HUDEP-2 (cell line): Measurements from ENCODE around the gene NRXN2.

Experiments
- DNase-seq, 76 experiments: peaks; one replicate each; lab custom pipeline; 2025; ENCODE audit not compliant: unreplicated experiment in 76 of 76; lab: John Stamatoyannopoulos, UW

Gene NRXN2

DNA sequence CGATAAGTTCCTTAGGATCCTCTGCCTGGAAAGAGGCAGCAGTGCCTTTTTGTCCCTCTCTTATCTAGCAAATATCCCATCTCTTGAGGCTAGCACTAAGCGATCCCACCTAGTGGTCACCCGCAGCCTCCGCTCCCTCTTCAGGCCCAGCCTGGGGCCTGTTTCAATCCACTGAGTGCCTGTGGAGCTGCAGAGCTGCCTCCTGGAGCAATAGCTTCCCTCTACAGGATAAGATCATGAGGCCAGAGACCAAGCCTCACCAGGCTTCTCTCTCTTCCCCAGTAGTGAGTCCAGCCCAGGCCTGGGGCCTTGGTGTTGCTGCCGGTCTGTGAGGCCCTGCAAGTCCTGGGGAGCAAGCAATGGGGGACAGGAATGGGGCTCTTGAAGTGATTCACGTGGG, 66.1 kb downstream of the NRXN2 start:
- no peak for DNase-seq

DNA sequence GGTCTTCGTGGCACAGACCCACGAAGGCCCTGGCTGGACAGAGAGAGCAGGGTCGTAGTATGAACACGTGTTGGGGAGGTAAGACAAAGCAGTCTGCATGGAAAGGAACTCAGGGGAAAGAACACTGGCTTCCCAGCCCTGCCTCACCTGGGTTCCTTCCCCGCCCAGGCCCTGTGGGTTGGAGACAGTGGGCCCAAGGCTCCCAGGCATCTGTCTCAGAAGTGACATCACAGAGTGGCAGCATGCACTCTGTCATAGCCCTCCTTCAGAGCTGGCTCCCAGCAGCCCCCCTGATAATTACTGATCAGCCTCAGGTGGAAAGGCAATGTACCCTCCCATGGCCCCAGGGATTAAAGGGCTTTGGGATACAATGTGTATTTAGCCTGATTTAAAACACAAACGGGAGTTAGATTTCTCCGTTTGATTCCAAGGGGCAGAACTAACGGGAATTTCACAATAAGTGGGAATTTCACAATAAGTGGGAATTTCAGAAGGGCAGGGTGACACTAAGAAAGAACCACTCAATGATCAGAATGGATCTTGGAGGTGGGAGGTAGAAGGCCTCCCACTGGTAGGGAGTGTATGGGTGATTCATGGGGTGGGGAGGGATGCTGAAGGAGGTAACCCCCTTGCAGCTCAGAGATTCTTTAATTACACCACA, 66.9 kb downstream of the NRXN2 start:
- DNase-seq: no peak

DNA sequence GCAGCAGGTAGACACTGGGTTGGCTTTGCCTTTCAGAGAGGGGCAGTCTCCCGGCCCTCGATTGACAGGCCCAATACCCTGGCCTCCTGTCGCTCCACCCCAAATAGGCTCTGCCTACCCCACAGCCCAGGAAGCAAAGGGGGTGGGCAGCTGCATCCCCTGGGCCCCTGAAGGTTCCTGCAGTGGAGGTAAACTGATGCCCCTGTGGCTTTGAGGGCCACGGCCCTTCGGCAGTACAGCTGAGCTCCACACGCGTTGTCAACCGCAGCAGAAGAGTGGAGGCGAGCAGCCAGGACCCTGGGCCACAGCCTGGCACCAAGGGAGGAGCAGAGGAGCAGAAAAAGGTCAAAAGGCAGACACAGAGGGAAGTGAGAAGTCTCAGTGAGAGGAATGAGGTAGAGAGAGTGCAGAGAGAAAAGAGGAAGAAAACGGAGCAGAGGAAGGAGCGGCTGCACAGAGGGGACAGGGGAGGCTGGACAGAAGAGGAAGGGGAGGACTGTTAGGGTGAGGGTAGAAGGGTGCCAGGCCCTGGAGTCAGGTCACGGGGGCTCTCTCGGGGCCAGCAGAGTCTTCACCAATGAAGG, 67.9 kb downstream of the NRXN2 start:
- DNase-seq: no peak

DNA sequence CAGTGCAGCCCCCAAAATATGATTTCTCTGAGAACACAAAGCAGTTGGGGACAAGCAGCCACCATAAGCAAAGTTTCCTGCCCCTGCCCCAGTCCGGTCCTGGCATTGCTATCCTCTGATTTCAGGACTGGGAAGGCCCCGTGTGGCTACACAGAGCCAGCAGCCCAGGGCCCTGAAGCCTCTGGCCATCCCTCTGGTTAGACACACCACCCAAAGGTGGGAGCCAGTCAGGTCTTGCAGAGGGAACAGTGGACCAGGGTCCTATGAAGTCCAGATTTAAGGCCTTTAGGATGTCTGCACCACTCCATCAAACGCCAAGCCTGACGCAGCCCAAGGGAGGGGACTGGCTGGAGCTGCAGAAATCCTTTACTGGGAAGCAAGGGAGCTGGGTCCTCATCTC, 68.6 kb downstream of the NRXN2 start:
- DNase-seq: no peak

DNA sequence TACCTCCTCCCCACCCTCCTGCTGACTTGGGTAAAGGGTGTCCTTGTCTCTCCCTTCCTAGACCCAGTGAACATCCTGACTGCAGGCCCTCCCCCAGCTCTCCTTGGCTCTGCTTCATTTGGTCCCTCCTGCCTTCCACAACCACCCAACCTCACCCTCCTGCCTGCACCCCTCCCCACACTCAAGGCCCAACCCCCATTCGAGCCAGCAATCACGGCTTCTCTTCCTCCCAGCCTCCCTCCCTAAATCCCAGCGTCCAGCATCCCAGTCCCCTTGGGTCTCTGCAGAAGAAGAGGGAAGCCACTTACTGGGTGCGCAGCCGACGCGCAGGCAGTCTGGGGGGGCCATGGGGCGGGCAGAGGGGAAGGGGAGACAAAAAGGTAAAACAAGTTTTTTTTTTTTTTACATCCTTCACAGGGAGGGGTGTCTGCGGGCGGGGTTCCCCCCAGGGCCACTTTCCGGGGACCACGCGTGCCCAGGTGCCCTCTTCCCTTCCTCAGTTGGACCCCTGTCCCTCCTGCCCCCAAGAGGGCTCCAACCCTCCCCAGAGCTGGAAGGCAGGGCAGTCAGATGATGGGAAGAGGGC, 69.5 kb downstream of the NRXN2 start:
- no peak for DNase-seq

DNA sequence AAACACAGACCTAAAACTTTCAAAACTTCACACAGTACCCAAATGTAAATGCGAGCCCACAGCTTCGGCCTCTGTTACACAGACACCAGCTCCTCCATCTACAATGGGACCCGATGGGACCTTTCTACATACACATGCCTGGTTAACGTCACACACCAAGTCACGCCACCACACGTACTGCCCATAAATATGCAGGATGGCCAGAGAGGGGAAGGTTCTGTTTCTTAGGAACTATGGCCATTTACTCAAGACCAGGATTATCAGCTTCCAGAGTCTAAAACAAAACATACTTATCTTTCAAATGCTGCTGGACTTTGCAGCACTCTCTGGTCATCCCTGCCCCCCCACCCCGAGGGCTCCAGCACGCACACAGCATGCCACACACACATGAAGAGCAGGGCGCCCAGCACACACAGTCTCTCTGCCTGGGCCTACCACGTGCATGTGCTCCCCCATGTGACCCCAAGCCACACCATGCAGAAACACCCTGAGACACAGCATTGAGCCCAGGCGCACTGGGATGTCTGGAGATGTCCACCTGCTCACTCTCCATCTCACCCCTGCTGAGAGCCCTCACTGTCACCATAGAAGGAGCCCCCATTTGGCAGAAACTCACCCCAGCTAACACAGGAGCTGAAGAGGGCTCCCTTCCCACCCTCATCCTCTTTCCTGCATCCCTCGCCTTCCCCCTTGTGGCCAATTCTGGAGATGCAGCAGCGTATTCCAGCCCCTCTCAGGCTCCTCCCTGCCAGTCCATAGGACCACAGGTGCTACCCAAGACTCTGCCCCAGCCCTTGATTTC, 70.2 kb downstream of the NRXN2 start:
- peak in 52 of 76 experiments; percentile 5 to 77 (median 51) for DNase-seq

DNA sequence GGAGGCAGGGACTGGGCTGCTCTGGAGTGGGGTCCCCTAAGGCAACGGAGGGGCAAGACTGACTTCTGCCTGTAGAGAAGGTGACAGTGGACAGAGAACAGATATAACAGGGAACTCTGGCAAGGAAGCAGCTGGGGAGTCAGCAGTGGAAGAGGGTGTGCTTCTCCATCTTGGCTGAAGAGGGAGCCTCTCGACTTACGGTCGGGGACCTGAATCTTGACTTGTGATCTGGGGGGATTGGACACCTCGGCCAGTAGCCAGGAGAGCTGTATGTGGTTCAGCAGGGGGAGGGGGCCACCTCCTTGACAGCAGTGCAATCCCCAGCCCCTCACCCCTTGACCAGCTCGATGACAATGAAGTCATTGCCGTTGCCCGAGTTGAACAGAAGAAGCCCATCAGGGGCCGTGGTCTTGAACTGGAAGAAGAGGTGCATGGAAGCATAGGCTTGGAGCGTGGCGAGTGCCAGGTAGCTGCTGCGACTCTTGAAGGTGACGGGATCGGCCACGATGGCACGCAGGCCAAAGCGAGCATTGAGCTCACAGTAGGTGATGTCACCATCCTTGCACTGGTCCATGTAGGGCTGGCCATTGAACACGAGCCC, 72.0 kb downstream of the NRXN2 start:
- peak in 3 of 76 experiments; percentile 16 to 21 (median 16) for DNase-seq

DNA sequence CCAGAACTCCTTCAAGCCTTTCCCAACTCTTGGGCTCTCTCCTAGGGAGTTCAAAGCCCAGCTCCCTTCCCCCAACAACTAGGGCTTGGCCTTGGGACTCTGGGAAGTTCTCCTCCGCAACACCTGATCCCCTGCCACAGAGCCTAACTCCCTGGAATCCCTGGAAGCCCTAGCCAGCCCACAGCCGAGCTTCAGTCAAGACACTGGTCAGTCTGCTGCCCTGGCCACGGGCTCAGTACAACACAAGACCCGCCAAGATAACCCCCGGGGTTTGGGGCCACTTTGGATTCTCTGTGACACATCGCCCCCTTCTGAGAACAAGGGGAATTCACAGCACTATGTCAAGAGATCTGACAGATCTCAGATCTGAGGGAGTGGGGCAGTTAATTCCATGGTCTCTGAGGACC, 73.7 kb downstream of the NRXN2 start:
- DNase-seq: peak in 3 of 76 experiments; percentile 8 to 30 (median 10)

DNA sequence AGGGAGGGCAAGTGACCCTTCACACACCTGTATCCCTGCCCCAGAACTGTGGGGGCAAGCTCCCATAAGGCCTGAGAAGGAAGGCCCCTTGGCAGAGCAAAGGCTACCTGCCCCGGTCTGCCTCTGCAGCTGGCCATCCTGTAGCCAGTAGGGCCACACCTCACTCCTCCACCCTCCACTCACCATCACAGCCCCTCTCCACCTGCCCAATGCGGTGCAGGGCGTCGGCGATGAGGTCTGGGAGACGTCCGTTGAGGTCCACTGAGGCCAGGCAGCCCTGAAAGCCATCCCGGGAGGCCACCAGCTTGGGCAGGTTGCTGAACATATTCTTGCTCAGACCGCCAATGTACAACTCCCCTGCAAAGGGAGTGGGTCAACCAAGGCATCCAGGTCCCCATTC, 74.4 kb downstream of the NRXN2 start:
- no peak for DNase-seq

DNA sequence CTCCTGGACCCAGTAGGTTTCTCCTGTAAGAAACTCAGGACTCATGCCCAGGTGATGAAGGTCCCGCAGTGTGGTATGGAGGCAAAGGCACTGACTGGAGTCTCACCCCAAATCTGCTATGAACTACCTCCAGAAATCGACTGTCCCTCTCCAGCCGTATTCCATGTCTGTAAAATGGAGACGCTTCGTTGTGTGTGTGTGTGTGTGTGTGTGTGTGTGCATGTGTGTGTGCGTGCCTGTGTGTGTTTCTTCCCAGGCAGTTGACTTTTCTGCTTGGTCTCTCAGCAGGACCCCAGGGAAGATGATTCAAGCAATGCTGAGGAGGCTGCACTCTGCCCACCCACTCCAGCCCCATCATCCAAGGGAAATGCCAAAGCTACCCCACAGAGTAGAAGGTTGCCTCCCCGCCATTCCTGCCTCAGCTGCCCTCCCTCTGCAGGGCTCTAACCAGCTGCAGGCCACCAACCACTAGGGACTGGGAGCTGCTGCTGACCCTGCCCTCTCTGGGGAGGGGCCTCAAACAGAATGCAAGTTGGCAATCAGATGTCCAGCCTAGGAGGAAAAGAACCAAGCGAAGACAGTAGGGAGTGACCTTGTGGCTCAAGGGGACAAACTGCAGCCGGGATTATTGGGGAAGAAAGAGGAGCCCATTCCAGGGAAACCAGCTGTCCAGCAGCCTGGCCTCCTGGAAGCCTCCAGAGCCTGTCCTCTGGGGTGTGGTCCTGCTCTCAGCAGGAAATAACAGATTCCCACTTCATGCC, 75.8 kb downstream of the NRXN2 start:
- DNase-seq: no peak

DNA sequence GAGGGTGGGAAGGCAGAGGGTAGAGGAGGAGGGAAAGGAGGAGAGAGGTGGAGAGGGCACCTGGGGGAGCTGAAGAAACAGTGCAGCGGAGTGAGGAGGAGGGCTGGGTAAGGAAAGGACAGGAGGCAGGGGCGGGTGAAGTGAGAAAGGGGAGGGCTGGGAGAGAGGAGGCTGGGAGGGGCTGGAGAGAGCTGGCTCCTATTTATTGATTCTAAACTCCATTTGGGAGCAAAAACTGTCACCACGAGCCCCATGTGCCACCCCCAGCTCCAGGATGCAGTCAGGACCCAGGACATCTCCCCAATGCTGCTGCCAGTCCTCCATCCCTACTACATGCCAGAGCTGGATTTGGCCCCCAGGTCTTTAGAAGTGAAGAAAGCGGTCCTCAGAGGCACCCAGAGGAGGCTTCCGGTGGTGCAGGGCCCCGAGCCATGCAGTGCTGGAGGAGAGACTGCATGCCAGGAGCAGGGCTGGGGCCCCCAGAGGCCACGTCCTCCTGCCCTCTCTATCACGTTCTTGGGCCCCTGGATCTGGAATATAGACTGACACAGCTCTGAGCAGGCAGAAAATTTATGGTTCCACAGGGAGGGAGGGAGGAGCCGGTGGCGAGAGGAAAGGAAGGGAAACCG, 78.2 kb downstream of the NRXN2 start:
- peak in 1 of 76 experiments; percentile 15 for DNase-seq

DNA sequence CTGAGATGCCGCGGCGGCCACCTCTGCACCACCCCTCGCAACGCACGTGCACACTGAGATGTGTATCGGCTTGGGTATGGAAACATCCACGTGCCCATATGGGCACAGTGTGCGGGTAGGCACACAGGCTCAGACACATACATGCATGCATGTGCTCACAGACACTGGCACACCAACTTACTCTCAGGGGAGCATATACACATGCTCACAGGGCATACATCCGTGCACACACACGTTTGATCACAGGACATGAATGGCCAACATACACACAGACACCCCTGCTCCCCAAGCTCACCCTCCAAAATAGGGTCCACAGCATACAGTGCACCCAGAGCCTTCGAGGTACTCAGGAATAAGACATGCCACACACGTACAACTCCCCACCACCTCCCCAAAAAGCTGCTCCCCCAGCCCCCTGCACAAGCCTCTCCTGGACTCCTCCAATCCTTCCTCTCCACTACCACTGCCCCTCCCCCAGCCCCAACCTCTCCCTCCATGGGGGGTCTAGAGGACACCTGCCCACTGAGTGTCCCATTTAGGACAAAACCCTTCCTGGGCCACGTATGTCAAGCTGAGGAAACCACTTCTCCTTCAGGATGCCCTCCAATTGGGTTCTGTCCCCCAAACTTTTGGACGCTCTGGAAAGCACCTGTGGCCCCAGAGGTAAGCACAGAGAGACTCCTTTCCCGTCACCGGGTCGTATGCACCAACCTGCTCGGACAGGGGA, 78.9 kb downstream of the NRXN2 start:
- no peak for DNase-seq

DNA sequence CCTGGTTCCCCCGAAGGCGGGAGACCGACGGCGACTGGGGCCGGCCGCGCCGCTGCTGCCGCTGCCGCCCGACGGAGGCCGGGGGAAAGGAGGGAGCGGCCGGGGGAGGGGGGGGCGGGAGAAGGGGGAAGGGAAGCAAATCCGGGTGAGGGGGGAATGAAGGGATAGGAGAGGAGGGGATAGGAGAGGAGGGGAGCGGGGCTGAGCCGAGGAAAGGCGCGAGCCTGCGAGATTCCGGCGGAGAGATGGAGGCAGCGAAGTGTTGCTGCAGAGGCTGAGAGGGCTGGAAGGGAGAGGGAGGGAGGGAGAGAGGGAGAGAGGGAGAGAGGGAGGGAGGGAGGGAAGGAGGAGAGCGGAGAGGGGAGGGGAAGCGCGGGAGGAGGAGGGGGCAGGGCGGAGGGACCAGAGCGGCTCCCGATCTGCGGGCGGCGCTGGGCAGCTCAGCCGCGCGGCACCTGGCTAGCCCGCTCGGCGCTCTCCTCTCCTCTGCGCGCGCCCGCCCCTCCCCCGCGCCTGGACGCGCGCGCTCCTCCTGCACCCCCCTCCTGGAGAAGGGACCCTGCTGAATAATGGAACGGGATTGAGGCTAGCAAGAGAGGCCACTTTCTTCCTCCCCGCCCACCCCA, 79.6 kb downstream of the NRXN2 start:
- DNase-seq: no peak

DNA sequence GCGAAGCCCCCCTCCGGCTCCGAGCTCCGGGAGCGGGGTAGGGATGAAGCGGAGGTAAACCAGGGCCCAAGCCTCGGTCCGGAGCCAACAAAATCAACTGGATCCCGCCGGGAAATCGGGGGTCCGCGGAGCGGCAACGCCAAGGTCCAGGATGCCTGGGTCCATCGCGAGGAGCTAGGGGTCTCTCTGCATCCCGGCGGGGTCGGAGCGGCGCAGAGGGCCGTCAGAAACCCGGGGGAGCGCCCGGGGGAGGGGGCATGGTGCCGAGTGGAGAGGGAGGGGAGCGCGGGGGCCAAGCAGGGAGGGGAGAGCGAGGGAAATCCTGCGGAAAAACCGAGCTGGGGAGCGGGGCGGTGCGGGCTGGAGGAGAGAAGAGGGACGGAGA, 80.1 kb downstream of the NRXN2 start:
- no peak for DNase-seq

DNA sequence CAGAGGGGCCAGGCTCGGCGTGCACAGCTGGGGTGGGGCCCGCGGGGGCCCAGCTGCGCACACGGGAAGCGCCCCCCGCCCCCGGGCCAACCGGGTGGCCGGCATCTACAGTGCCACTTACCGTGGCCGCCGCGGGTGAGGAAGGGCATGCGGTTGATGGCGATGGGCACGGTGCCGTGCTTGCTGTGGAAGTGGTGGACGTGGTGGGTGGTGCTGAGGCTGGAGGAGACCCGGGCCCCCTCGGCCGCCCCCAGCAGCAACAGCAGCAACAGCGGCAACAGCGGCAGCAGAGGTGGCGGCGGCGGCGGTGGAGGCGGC, 80.6 kb downstream of the NRXN2 start:
- no peak for DNase-seq

DNA sequence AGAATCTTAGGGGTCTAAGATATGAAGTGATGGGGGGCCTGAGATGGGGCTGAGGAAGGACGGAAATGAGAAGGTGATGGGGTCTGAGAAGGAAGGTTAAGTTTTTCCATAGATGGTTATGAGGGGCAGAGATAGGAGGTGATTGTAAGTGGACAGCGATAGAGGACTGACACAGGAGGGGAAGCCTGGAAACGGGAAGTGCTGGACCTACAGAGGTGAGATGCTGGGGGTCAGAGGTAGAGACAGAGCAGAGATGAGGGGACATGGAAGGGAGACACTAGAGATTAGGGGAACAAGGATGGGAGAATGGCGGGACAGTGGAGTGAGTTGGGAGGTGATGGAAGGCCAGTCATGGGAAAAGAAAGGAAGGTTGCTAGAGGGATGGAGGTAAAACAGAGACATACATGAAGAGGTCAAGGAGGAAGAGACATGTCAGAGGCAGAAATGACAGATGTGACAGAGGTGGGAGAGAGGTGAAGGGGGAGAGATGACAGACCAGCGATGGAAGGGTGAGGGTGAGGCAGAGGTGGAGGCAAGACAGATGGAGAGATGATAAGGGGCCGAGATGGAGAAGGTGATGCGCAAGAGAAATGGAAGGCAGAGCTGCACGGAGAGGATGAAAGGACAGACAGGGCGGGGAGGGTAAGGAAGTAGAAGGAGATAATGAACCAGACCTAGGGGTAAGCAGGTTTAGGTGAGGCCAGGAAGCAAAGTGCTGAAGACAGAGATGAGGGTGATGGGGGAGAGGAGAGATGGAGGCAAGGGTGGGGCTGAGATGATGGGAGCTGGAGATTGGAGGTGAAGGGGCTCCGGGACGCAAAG, 81.2 kb downstream of the NRXN2 start:
- no peak for DNase-seq

DNA sequence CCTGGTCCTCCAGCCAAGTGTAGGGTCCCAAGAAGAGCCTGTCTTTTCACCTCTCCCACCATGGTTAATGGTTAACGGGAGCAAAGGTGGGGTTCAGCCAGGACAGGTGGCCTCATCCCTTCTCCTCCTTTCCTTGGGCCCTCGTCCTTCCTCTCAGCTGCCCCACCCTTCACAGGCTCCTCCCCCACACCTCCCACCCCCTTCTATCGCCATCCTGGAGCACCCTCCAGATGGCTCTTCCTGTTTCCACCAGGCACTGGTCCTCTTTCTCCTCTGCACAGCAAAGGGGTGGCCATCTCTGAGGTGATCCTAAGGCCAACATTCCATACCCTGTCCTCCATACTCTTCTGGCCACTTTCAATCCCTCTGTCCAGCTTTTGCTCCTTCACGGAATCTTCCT, 83.1 kb downstream of the NRXN2 start:
- DNase-seq: no peak

DNA sequence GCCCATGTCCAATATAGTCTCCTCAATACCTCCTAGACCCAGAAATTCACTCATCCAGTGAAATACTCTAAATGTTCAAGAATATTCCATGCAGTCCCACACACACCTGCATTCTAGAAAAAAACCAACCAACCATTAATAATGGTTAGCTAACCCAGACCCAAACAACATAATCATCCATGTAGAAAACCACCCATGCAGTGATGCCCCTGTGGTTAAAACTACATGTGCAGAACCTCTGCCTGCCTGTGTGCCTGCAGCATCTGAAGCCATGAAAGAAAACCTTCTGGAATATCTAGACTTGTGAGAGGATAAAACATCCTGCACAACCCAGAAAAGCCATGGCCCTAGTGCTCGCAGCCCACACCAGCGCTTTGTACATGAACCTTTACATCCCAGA, 84.2 kb downstream of the NRXN2 start:
- DNase-seq: no peak
